GM19240 (cell line): ENCODE measurements around the gene DENND1A.

Source experiments
- DNase-seq: peaks from one replicate; pipeline ENCODE4 v3.0.0; 2011; ENCODE audit warnings: low spot score; ENCODE audit not compliant: insufficient read length

Gene DENND1A

GRCh38 chr9:123470991-123471770 lies 458.7 kb downstream of the DENND1A start:
- DNase-seq, result no peak

- DNase-seq, result no peak
Measured at GRCh38 chr9:123470121-123470782, 459.7 kb downstream of the DENND1A start.

GRCh38 chr9:123469282-123469681 lies 460.6 kb downstream of the DENND1A start:
- DNase-seq, result no peak

- no peak for DNase-seq
Measured at GRCh38 chr9:123468541-123468940, 461.4 kb downstream of the DENND1A start.

GRCh38 chr9:123465304-123465703 lies 464.6 kb downstream of the DENND1A start:
- DNase-seq, result no peak

GRCh38 chr9:123460091-123460490 lies 469.8 kb downstream of the DENND1A start:
- no peak for DNase-seq

- no peak for DNase-seq
Measured at GRCh38 chr9:123457583-123457982, 472.3 kb downstream of the DENND1A start.

- DNase-seq, result no peak
Measured at GRCh38 chr9:123456011-123456410, 473.9 kb downstream of the DENND1A start.

GRCh38 chr9:123455187-123455586 lies 474.7 kb downstream of the DENND1A start:
- no peak for DNase-seq

- DNase-seq, result no peak
Measured at GRCh38 chr9:123454361-123454760, 475.6 kb downstream of the DENND1A start.

GRCh38 chr9:123453831-123454321 lies 476.1 kb downstream of the DENND1A start:
- no peak for DNase-seq

- no peak for DNase-seq
Measured at GRCh38 chr9:123453076-123453667, 476.8 kb downstream of the DENND1A start.

- no peak for DNase-seq
Measured at GRCh38 chr9:123450996-123451395, 478.9 kb downstream of the DENND1A start.

GRCh38 chr9:123450098-123450770 lies 479.7 kb downstream of the DENND1A start:
- DNase-seq, result no peak

- no peak for DNase-seq
Measured at GRCh38 chr9:123447934-123448646, 481.8 kb downstream of the DENND1A start.

GRCh38 chr9:123445981-123446610 lies 483.8 kb downstream of the DENND1A start:
- DNase-seq, result no peak

GRCh38 chr9:123445116-123445515 lies 484.8 kb downstream of the DENND1A start:
- no peak for DNase-seq

- no peak for DNase-seq
Measured at GRCh38 chr9:123441769-123442168, 488.2 kb downstream of the DENND1A start.

- no peak for DNase-seq
Measured at GRCh38 chr9:123440256-123440655, 489.7 kb downstream of the DENND1A start.

- no peak for DNase-seq
Measured at GRCh38 chr9:123438821-123439220, 491.1 kb downstream of the DENND1A start.

GRCh38 chr9:123438321-123438720 lies 491.6 kb downstream of the DENND1A start:
- no peak for DNase-seq
